ENCODE results near the gene PIP5K1A. TPM values are rescaled to one million over a fixed set of nuclear protein-coding genes. Genes with fewer than 3 reads are reported as not detected.
A peak's percentile ranks its signal among the peaks of the same experiment; 100 is the strongest.
"Not testable (repeated sequence)": the region's sequence is repeated elsewhere in the genome, so short reads cannot be mapped to it uniquely, and the experiment has no call there.

PIP5K1A gene
- total RNA-seq, 2 donors from 2014 or later: 88.0 to 137 TPM

DNA sequence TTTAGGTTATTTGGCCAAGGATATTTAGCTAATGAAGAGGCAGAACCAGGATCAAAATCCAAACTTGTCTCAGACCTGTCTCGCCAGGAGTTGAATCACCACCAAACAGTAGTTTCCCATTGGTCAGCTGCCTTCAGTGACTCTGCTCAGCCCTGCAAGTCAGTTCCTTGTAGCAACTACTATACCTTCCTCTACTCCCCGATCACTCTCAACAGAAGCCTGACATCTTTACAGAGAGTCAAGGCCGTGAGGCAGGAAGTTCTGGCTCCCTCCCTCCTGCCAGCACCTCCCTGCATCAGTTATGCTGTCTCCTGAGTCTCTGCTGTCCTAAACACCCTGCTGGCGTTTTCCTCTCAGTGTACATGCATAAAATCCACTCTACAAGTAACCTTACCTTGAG, 69.4 kb downstream of the PIP5K1A start:
- peak in 1 of 2 donors; percentile 34 for ATAC-seq
- H3K9me3 Mint-ChIP-seq: no peaks in the 10 kb centered on the region
- DNase-seq (ENCODE audit: low spot score in 2 of 2): no peak
- H3K27ac Mint-ChIP-seq: peak overlapping the region; percentile 6 to 9
- H3K36me3 Mint-ChIP-seq: peaks cover 0 to 14% of the 10 kb centered on the region in 2 donors

DNA sequence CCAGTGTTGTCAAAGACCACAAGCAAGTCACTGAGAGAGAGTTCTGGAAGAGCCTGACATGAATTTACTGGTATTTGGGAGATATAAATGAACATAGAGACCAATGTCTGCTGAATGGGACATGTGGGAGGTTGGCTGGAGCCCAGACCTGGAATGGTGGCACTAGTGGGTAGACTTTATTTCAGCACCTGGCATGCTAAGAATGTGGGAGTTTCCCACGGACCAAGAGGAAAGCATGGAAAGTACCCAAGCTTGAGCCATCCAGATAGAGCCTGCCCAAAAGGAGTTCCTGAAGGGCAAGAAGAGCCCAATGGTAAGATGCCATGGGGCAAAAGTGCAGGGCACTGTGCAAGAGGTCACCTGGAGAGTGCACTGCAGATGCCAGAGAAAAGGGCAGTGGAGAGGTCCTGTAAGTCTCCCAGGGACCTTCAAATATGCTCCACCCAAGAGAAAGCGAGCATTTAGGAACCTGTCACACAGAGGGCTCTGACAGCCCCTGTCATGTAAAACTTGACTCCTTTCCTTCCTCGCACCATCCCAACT, 75.6 kb downstream of the PIP5K1A start:
- ATAC-seq (no peak), DNase-seq (ENCODE audit: low spot score in 2 of 2) (no peak)
- Mint-ChIP-seq H3K36me3 (peaks cover 0 to 7% of the 10 kb centered on the region in 2 donors), H3K27ac (peak overlapping the region; percentile 1 to 41), H3K9me3 (peaks cover 0 to 6% of the 10 kb centered on the region in 2 donors)

DNA sequence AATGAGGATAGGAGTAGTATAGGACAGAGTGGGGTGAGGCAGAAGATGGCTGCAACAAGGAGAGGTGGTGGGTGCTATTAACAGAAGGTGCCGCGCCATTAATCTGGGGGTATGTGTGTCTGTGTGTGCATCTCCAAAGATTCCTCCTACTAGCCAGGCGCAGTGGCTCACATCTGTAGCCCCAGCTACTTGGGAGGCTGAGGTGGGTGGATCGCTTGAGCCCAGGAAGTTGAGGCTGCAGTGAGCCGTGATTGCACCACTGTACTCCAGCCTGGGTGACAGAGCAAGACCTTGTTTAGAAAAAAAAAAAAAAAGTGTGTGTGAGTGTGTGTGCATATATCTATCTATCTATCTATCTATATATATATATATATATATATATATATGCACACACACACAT, 77.0 kb downstream of the PIP5K1A start:
- H3K36me3 Mint-ChIP-seq; H3K9me3 Mint-ChIP-seq; ATAC-seq; H3K27ac Mint-ChIP-seq; DNase-seq (ENCODE audit: low spot score in 2 of 2): not testable (repeated sequence)

DNA sequence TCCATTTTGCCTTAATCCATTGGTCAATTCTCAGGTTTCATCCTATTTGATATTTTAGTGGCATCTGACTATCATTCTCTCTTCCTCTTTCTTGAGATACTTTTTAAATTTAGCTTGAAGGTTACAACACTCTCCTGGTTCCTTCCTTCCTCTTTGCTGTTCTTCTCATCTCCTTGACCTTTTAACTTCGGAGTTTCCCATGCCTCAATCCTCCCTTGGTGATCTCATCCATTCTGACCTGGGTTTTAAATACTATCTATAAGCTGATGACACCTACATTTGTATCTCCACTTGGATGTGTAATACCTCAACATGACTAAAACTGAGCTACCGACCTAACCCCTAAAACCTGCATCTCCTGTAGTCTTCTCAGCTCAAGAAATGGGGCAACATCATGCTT, 78.9 kb downstream of the PIP5K1A start:
- DNase-seq (ENCODE audit: low spot score in 2 of 2) (no peak), ATAC-seq (peak in 1 of 2 donors; percentile 27)
- H3K36me3 Mint-ChIP-seq: peaks cover 0 to 6% of the 10 kb centered on the region in 2 donors
- peak overlapping the region; percentile 5 to 79 for H3K27ac Mint-ChIP-seq
- peaks cover 0 to 6% of the 10 kb centered on the region in 2 donors for H3K9me3 Mint-ChIP-seq

DNA sequence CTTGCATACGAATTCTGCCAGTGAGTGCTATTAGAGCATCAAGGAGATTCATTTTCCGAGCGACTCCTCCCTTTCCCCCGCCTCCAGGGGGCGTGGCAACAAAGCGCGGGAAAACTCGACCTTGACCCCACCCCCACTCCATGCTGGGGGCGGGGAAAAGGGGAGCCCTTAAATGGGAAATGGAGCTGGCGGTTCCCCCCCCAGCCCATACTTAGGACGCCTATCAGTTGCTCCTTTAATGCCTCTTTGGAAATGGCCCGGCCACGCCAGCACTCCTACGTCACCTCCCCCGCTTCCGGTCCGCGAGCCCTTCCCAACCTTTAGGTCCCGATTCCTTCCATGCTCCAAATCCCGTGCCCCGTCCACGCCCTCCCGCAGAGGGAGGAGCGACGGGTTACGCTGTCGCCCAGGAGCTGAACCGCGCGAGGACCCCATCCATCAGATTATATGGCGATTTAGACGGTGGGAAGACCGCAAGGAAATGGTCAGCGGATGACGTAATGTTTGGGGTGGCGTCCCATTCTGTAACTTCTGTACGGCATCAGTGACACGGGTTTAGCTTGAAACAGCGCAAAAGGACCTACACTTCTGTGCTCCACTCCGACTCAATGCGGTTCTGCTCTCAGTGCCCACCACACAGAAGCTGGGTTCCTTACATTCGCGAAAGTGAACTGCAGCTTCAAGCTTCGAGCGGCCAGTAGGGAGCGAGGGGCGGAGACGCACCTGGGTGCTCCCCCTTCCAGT, 83.0 kb downstream of the PIP5K1A start:
- DNase-seq (ENCODE audit: low spot score in 2 of 2): peak; percentile 95 to 99
- Mint-ChIP-seq H3K9me3 (peaks cover 0 to 6% of the 10 kb centered on the region in 2 donors), H3K36me3 (peaks cover 6 to 19% of the 10 kb centered on the region in 2 donors), H3K27ac (peak overlapping the region; percentile 99)
- peak; percentile 35 to 60 for ATAC-seq

DNA sequence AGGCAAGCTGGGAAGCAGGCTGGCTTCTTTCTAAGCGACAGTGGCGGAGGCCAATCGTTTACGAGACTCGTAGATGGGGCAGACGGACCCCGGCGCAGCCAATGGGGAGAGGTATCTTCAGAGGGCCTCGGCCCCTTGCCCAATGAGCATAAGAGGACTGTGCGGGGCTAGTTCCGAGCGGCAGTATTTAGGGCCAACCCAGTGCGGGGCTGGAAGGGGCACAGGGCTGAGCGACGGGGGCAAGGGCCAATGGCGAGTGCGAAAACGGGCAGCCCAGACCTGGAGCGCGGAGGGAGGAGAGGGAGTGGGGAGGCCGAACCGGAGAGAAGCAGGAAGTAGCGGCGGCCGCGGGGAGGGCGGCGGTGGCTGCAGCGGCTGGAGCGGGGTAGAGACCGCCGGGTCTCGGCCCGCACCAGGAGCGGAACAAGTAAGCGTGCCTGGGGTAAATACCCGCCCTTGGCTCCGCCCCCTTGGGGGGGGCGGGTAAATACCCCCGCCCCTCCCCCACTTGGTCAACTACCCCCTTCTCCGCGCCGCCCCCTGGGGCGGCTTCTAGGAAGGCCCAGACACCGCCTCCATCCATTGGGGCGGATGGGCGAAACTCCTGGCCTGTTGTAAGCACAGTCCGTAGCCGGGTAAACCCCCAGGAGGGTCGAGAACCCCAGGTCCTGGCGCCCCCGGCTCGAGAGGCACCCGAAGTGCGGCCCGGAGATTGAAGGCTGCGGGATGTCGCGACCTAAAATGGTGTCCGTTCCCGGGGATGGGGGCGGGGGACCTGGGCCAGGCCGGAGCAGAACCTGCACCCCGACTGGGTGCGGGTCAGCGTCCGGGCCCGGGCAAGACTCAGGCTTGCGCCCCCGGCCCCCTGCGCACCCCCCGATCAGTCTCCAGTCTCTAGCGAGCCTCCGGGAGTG, 83.9 kb downstream of the PIP5K1A start, which contains the start of gene ZNF687:
TSS of gene ZNF687 (plus strand) at position 331 of the 914 bp plus-strand sequence. CDS start 3,993 bp downstream, outside the sequence.
- ATAC-seq: peak; percentile 91
- DNase-seq (ENCODE audit: low spot score in 2 of 2): peak; percentile 98 to 100
- H3K27ac Mint-ChIP-seq: peak within 1 kb of the TSS; percentile 99
- peaks cover 6 to 19% of the 10 kb centered on the region in 2 donors for H3K36me3 Mint-ChIP-seq
- peaks cover 0 to 2% of the 10 kb centered on the region in 2 donors for H3K9me3 Mint-ChIP-seq

DNA sequence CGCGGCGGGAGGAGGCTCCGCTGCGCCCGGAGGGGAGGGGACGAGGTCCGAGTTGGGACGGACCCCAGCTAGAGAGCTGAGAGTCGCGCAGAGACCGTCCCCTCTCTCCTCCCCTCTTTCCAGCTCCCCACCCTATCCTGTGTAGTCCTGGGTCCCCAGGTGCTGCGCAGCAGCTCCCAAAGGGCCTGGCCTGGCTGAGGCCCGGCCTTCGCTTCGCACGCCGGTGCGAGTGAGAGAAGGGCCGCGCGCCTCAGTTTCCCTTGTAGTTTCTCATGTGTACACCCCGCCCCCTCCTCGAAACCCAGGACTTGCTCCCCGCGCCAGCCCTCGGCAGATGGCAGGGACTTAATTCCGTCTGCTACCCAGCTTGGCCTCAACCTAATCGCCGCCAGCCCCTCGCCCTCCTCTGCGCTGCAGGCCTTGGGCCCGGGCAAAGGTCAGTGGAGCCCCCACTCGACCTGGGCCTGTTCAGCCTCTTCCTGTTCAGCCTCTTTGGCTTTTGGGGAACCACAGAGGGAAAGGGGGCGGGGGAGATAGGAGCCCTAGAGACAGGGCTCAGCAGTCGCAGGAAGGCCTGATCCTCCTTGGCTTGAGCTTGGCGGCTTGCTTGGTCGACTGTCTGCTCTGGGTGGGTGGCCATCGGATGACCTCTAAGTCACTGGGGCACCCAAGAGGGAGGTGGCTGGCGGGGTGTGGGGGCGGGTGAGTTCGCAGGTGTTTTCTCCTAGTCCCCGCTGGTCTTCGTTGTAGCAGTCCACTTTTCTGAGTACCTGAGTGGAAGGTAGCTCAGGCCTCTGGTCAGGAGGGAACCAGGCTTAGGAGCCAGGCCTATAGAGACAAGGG, 84.8 kb downstream of the PIP5K1A start:
- peak overlapping the region; percentile 57 to 99 for H3K27ac Mint-ChIP-seq
- H3K9me3 Mint-ChIP-seq: no peaks in the 10 kb centered on the region
- ATAC-seq (no peak), DNase-seq (ENCODE audit: low spot score in 2 of 2) (peak in 1 of 2 donors; percentile 26)
- H3K36me3 Mint-ChIP-seq: peaks cover 6 to 19% of the 10 kb centered on the region in 2 donors

DNA sequence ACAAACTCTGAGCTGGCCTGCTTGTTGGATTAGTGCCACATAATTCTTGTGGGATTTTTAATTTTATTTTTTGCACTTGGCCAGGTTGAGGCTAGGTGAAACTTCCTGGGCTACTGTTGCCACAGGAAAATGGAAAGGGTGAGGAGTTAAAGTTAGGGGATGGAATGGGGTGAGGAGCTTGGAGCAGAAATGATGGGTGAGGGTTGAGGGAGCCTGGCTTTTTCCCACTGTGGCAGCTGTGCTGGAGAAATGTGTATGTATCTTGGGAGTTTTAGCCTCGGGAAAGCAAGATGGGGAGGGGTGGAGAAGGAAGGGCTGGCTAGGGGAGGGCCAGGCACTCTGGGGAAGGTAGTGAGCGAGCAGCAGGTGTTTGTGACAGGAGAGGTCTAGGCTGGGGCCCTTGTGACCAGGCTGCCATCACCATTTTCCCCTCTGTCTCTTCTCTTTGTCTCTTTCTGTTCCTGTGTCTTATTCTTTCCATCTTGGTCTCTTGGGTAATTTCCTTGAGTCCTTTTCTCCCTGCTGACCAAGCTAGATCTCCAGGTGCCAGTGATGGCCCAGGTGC, 85.7 kb downstream of the PIP5K1A start:
- DNase-seq (ENCODE audit: low spot score in 2 of 2) (no peak), ATAC-seq (no peak)
- Mint-ChIP-seq H3K27ac (peak overlapping the region; percentile 57 to 99), H3K36me3 (peaks cover 6 to 19% of the 10 kb centered on the region in 2 donors), H3K9me3 (no peaks in the 10 kb centered on the region)

DNA sequence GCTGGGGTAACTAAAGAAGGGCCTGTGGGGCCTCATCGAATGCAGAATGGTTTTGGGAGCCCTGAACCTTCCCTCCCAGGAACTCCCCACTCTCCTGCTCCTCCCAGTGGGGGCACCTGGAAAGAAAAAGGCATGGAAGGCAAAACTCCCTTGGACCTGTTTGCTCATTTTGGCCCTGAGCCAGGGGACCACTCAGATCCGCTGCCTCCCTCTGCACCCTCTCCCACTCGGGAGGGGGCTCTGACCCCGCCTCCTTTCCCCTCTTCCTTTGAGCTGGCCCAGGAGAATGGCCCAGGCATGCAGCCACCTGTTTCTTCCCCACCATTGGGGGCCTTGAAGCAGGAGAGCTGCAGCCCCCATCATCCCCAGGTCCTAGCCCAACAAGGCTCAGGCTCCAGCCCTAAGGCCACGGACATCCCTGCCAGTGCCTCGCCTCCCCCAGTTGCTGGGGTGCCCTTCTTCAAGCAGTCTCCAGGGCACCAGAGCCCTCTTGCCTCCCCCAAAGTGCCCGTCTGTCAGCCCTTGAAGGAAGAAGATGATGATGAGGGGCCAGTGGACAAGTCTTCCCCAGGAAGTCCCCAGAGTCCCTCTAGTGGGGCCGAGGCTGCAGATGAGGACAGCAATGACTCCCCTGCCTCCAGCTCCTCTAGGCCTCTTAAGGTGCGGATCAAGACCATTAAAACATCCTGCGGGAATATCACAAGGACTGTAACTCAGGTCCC, 88.4 kb downstream of the PIP5K1A start:
- peak overlapping the region; percentile 68 to 89 for H3K27ac Mint-ChIP-seq

DNA sequence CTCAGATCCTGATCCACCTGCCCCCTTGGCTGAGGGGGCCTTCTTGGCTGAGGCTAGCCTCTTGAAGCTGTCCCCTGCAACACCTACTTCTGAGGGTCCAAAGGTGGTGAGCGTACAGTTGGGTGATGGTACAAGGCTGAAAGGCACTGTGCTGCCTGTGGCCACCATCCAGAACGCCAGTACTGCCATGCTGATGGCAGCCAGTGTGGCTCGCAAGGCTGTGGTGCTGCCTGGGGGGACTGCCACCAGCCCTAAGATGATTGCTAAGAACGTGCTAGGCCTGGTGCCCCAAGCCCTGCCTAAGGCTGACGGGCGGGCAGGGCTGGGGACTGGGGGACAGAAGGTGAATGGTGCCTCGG, 89.0 kb downstream of the PIP5K1A start:
- peaks cover 6 to 19% of the 10 kb centered on the region in 2 donors for H3K36me3 Mint-ChIP-seq
- no peak for ATAC-seq

More for the DNA sequence above, 88.4 kb downstream of the PIP5K1A start:
- H3K36me3 Mint-ChIP-seq: peaks cover 6 to 19% of the 10 kb centered on the region in 2 donors
- DNase-seq (ENCODE audit: low spot score in 2 of 2) (no peak), ATAC-seq (no peak)
- no peaks in the 10 kb centered on the region for H3K9me3 Mint-ChIP-seq

DNA sequence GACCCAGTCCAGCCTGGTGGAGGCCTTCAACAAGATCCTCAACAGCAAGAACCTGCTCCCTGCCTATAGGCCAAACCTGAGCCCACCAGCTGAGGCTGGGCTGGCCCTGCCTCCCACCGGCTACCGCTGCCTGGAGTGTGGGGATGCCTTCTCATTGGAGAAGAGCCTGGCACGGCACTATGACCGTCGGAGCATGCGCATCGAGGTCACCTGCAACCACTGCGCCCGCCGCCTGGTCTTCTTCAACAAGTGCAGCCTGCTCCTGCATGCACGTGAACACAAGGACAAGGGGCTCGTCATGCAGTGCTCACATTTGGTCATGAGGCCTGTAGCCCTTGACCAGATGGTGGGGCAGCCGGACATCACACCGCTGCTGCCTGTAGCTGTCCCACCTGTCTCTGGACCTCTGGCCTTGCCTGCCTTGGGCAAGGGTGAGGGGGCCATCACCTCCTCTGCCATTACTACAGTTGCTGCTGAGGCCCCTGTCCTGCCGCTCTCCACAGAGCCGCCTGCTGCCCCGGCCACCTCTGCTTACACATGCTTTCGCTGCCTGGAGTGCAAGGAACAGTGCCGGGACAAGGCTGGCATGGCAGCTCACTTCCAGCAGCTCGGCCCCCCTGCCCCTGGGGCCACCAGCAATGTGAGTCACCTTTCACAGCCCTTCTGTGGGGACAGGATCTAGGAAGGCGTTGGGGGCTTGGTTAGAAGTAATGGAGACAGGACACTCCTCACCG, 89.6 kb downstream of the PIP5K1A start:
- H3K9me3 Mint-ChIP-seq: no peaks in the 10 kb centered on the region
- DNase-seq (ENCODE audit: low spot score in 2 of 2): no peak
- peaks cover 5 to 17% of the 10 kb centered on the region in 2 donors for H3K36me3 Mint-ChIP-seq

More for the DNA sequence above, 89.0 kb downstream of the PIP5K1A start:
- Mint-ChIP-seq H3K9me3 (no peaks in the 10 kb centered on the region), H3K27ac (peak overlapping the region; percentile 68 to 89)
- DNase-seq (ENCODE audit: low spot score in 2 of 2): no peak

DNA sequence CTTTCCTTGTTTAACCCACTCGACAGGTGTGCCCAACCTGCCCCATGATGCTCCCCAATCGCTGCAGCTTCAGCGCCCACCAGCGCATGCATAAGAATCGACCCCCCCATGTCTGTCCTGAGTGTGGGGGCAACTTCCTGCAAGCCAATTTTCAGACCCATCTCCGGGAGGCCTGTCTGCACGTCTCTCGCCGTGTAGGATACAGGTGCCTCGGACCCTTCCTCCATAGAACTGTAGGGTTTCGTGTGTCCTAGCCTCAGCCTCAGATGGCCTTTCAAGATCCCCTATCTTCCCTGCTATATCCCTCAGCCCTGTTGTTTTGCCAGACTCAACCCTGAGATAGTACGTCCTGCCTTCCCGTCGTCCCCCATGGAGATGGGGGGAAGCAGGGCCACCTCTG, 90.2 kb downstream of the PIP5K1A start:
- H3K27ac Mint-ChIP-seq: peak overlapping the region; percentile 67 to 69
- no peaks in the 10 kb centered on the region for H3K9me3 Mint-ChIP-seq
- DNase-seq (ENCODE audit: low spot score in 2 of 2) (no peak), ATAC-seq (no peak)
- H3K36me3 Mint-ChIP-seq: peaks cover 0 to 12% of the 10 kb centered on the region in 2 donors

More for the DNA sequence above, 89.6 kb downstream of the PIP5K1A start:
- no peak for ATAC-seq
- peak overlapping the region in 1 of 2 donors; percentile 69 for H3K27ac Mint-ChIP-seq

DNA sequence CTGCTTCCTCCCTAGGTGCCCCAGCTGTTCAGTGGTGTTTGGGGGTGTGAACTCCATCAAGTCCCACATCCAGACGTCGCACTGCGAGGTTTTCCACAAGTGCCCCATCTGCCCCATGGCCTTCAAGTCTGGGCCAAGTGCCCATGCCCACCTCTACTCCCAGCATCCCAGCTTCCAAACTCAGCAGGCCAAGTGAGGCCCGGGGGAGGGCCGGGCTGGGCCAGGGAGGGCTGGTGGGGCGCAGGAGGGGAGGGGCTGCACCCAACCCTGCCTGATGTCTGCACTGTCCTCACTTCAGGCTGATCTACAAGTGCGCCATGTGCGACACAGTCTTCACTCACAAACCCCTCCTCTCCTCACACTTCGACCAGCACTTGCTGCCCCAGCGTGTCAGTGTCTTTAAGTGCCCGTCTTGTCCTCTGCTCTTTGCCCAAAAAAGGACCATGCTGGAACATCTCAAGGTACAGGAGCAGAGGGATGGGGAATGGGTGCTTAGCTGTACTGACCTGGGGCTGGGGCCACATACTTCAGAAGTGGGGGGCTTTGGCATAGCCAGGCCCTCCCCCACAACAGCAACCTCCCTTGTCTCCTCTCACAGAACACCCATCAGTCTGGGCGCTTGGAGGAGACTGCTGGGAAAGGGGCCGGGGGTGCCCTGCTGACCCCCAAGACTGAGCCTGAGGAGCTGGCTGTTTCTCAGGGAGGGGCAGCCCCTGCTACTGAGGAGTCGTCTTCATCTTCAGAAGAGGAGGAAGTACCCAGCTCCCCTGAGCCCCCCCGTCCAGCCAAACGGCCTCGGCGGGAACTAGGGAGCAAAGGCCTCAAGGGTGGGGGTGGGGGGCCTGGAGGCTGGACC, 91.0 kb downstream of the PIP5K1A start:
- DNase-seq (ENCODE audit: low spot score in 2 of 2): no peak
- Mint-ChIP-seq H3K27ac (peak overlapping the region; percentile 67 to 69), H3K36me3 (peaks cover 0 to 7% of the 10 kb centered on the region in 2 donors), H3K9me3 (no peaks in the 10 kb centered on the region)
- ATAC-seq: no peak

All from activated naive CD4-positive, alpha-beta T cell treated with anti-CD3 and anti-CD28 coated beads, Interleukin-2, amount 50 U/mL, for 72 hours (primary cell).